Fibroblast of skin of left biceps (primary cell): ENCODE results near the gene NPTN.

ENCODE experiments used
- DNase-seq, 2 experiments: peaks; one replicate each; pipeline ENCODE4 v3.0.0-alpha.2; 2013; ENCODE audit warnings: low read depth in 2 of 2

Gene NPTN

DNA sequence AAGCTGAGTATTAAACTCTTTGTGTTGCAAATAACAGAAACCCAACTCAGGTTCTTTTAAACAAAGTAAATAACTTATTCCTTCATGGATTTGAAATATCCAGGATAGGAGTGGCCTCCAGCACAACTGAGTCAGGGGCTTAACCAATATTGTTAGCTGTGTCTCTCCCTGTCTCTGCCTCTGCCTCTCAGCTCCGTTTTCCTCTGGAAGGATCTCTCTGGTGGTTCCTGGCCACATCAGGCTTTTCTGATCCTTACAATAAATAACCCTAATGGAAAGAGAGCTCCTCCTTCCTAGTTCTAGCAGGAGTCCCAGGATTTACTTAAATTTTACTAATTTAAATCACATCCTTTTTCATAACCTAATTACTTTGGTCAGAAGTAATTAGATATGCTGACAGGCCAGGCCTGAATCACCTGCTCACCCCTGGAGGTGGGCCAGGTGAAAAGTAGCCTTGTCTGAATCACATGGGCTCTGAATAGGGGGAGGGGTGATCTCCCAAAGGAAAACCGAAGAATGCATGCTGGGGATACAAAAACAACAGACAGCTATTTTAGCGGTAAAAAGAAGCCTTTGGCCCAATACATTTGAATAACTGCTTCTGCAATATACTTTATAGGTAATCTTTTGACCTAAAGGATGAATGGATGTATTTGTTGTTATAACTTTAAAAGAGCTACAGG is 114.9 kb downstream of the NPTN start:
- DNase-seq: no peak

DNA sequence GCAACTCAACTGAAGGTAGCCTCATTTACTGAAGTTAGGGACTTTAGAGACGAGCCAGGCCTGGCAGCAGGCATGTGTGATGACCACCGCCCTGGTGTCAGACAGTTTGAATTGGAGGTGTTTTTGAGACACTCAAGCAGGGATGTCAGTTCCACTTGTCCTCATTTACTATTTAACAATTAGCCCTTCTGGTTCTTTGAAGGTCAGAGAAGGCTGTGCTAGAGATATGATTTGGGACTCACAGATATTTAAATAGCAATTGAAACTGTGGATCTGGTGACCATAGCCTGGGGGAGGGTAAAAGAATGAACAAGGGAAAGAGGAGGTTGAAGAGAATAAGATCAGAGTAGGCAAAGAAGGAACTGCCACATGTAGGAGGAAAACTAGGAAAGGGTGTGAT is 115.6 kb downstream of the NPTN start:
- no peak for DNase-seq

DNA sequence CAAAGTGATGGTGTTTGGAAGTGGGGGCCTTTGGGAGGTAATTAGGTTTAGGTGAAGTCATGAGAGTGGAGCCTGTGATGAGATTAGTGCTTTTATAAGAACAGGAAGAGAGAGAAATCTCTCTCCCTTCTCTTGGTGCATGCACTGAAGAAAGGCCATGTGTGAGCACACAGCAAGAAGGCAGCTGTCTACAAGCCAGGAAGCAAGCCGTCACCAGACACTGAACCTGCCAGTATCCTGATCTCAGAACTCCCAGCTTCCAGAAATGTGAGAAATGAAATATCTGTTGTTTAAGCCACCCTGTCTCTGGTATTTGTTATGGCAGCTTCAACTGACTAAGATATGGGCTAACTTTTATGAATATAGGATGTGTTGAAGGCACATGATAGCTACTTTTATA is 117.7 kb downstream of the NPTN start:
- no peak for DNase-seq
